NCI-H82 treated with DMSO at 0.1 percent for 48 hours (cell line): Measurements from ENCODE around the gene PHC2.

Source experiments
- DNase-seq: peaks from one replicate; lab custom pipeline; 2025; ENCODE audit not compliant: unreplicated experiment; lab: John Stamatoyannopoulos, UW

The PHC2 gene, protein sequence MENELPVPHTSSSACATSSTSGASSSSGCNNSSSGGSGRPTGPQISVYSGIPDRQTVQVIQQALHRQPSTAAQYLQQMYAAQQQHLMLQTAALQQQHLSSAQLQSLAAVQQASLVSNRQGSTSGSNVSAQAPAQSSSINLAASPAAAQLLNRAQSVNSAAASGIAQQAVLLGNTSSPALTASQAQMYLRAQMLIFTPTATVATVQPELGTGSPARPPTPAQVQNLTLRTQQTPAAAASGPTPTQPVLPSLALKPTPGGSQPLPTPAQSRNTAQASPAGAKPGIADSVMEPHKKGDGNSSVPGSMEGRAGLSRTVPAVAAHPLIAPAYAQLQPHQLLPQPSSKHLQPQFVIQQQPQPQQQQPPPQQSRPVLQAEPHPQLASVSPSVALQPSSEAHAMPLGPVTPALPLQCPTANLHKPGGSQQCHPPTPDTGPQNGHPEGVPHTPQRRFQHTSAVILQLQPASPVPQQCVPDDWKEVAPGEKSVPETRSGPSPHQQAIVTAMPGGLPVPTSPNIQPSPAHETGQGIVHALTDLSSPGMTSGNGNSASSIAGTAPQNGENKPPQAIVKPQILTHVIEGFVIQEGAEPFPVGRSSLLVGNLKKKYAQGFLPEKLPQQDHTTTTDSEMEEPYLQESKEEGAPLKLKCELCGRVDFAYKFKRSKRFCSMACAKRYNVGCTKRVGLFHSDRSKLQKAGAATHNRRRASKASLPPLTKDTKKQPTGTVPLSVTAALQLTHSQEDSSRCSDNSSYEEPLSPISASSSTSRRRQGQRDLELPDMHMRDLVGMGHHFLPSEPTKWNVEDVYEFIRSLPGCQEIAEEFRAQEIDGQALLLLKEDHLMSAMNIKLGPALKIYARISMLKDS

DNA sequence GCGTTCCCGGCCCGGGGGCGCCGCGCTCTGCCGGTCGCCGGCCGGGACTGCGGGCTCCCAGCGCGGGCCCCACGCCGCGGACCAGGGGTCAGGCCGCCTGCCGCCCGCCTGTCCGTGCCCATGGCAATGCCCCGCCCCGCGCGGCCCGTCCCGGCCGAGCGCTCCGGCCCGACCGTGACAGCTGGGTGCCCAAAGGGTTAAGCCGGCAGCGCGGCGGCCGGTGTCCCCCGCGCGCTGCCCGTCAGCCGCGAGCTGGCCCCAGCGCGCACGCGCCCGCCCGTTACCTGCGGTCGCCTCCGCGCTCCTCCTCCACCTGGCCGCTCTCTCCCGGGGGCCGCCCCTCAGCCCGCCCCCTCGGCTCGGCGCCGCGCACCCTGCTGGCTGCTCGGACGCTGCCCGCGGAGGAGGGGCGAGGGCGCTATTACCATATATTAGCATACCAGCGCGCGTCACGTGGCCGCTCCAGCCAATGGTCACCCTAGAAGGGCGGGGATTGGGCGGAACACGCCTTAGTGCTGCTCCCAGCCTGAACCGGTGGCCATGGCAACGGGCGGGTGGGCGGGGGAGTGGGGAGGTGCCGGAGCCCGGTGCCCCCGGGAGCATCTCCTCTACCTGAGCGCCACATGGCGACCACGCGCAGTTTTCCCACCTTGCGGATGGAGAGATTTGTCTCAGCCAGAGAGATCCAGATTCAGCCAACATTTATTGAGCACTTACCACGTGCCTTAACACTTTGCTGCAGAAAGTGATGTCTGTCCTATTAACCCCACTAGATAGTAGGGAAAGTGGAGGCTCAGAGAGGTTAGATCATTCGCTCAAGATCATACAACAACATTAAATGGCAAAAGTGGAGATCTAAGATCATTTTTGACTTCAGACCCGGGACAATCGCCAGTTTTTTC lies at the start of gene PHC2:
Gene PHC2, minus strand, starts transcription at position 404 of the 902 bp plus-strand sequence. CDS start 55,556 bp downstream, outside the sequence.
- peak; percentile 89 for DNase-seq

- no peak for DNase-seq
Measured at GRCh38 chr1:33477451-33477850, 46.6 kb upstream of the PHC2 start.

- DNase-seq: no peak
Measured at GRCh38 chr1:33473900-33474299, 43.0 kb upstream of the PHC2 start.

DNA sequence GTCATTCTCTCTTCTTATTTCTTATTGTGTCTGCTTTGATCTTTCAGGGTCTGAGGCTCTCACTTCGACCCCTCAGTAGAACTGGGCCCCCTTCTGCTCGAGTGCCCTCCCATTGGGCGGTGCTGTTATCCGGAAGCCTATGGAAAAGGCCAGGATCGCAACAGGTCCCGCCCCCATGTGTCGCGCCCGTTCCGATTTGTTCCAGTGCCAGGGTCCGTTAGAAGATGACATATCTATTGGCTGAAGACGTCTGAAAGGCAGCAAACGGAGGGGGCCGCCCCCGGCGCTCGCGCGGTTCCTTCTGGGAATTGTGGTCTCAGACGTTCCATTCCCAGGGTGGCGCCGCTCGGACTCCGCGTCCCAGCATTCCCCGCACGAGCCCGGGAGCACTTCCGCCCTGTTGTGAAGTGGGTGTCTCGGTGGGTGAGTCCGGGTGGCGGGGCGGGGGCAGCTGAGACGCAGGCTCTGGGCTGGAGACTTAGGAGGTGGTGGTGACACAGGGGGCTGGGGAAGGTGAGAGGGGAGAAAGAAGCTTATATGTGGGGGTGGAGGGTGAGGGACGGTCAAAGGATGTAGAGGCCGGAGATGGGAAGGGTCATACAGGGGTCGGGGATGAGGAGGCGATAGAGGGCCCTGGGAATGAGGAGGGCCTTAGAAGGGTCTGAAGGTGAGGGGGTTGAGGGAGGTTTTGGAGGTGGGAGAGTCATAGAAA lies 41.5 kb upstream of the PHC2 start, which contains the start of gene ZSCAN20:
Gene ZSCAN20, plus strand, starts transcription at position 377 of the 712 bp plus-strand sequence. CDS start 6,644 bp downstream, outside the sequence.
- DNase-seq: peak; percentile 99

DNA sequence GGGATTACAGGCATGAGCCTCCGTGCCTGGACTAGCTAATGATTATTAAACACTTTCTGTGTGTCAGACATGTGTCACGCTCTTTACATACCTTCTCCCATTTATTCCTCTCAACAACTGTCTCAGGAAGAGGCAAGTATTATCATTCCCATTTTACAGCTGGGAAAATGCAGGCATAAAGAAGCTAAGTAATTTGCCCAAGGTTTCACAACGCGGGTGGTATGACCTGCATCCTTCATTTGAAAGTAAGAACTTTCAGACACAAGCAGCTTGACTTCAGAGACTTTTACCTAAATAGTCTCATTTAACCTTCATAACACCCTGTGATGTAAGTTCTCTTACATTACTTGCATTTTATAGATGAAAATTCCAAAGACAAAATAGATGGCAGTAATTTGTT lies 40.5 kb upstream of the PHC2 start:
- no peak for DNase-seq

DNA sequence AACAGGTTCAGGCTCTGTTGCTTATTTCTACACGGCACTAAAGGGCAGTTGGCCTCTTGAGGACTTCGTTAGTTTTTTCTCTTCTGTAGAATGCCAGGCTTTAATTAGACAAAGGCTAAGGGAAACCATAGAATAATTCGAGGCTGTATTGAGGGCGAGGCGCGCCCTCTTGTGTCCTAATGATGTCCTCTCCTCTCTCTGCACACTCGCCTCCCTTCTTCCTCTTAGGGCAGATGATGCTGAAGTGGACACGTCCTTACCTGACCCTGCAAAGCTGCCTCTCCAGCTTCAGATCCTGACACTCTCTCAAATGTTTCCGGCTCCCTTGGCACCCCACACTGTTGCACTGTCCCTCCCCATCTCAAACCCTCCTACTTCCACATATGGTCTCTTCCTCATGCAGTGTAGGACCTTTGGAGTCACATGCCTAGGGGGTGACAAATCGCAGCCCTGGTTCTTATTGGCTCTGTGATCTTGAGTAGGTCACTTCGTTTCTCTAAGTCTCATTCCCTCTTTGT lies 39.7 kb upstream of the PHC2 start:
- DNase-seq: peak; percentile 79

DNA sequence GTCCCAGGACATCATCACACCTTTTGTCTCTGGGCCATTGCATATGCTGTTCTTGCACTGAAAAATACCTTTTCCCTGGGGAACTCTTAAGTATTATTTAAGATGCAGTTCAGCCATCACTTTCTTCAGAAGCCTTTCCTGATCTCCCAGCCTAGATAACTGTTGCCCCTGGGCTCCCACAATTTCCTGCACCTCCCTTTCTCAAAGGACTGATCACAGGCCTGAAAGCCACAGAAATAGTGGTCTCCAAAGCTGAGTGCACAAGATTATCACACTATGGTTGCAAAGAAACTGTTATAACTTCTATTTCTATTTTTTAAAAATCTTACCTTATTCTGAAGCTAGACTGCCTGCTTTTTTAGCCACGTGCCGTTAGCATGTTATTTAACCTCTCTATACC lies 38.8 kb upstream of the PHC2 start:
- no peak for DNase-seq

GRCh38 chr1:33468967-33469366 lies 38.1 kb upstream of the PHC2 start:
- DNase-seq: no peak

DNA sequence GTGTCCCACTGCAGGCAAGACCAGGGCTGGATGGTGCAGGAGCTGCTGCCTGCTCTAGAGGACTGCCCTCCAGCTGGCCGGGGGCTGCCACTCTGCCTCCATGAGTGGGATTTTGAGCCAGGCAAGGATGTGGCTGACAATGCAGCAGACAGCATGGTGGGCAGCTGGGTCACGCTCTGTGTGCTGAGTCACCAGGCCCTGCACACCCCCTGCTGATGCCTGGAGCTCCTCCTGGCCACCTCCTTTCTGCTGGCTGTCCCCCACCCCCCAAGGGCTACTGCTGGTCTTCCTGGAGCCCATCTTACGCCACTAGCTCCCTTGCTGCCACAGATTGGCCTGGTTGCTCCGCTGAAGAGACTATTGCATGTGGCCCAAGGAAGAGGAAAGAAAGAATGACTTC lies 37.6 kb upstream of the PHC2 start:
- no peak for DNase-seq

- DNase-seq: no peak
Measured at GRCh38 chr1:33468011-33468410, 37.1 kb upstream of the PHC2 start.

- no peak for DNase-seq
Measured at GRCh38 chr1:33466159-33466558, 35.3 kb upstream of the PHC2 start.

GRCh38 chr1:33465316-33465715 lies 34.4 kb upstream of the PHC2 start:
- DNase-seq: no peak

DNA sequence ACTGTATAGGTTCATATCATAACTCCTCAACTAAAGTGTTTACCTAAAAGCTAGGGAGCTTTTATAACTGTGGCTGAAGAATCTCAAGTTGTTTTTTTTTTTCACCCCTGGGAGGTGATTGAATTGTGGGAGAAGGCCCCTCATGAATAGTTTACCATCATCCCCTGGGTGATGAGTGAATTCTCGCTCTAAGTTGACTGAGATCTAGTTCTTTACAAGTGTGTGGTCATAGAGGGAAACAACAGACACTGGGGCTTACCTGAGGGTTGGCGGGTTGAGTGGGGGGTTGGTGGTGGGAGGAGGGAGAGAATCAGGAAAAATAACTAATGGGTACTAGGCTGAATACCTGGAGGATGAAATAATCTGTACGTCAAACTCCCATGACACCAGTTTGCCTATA lies 33.7 kb upstream of the PHC2 start:
- no peak for DNase-seq

DNA sequence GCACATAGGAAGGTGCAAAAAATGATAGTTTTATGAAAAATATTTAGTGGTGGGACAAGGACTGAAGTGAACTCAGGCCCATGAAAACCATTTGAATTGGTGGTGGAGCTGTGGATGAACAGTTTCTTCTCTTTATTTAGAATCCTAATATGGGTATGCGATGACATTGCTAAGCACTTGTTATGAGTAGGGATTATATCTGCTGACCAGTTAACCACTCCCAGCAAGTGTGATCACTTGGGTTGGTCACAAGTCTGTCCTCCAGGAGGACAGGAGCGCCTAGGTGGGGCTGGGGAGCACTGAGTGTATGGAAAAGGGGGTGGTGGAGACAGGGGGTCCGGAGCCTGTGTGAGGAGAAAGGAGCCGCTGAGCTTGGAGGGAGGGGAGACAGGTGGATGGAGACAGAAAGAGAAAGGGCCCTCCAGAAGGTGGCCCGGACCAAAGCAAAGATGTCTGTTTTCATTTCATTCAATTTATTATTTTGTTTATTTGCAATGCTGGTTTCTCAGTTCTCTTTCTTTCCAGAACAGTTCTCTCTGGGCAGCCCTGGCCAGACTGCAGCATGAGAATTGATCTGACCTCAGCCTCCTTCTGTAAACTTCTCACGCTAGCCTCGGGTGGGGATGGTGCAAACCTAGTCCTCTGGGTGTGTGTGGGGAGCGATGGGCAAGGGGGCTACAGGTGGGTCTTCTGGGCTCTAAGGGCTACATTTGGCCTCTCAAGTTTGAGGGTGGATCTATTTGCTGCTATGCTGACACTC lies 31.7 kb upstream of the PHC2 start:
- DNase-seq: no peak

- no peak for DNase-seq
Measured at GRCh38 chr1:33460947-33461629, 30.2 kb upstream of the PHC2 start.

DNA sequence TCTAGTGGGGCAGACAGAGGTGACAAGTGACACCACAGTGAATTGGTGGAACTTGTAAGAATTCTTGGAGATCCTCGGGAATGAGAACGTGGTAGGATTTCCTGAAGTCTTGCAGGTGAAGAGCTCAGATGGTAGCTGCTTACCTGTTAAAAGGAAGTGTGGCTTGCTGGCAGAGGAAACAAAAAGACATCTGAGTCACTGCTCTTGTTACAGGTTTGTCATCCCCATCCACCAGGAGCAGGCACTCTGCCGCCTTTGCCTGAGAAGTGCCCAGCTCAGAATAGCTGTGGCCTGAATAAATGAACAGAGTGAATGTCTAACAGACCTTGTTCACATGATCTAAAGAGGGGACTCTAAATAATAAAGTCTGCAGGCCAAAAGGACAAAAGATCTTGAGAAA lies 29.2 kb upstream of the PHC2 start:
- DNase-seq: no peak

DNA sequence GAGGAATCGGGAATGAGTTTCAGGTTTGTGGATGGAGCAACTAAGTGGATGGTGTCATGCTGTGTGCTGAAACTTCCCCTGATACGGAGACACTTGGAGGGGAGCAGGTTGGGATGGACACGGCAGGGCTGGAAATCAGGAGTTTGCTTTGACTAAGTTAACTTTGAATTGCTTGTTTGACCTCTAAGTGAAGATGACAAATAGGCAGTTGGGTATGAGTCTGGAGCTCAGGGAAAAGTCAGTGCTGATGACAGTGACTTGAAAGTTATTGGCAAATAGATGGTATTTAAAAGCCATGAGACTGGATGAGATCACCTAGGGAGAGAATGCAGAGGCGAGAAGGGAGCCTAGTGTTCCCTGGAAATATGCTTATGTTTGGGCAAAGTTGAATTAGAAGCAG lies 28.8 kb upstream of the PHC2 start:
- DNase-seq: no peak

- no peak for DNase-seq
Measured at GRCh38 chr1:33456502-33456886, 25.6 kb upstream of the PHC2 start.
